Neural cell (in vitro differentiated cells): ENCODE results near the gene HIKESHI. TPM values are rescaled to one million over a fixed set of nuclear protein-coding genes. Genes with fewer than 3 reads are reported as not detected.

Experiments used
- H2AFZ ChIP-seq: fragments of 200-600, 300-800 bp; sonication (generic), shearing (Covaris generic); 2 replicates; pipeline ENCODE4 v1.6.0; 2014; ENCODE audit warnings: low read depth, mild to moderate bottlenecking, antibody characterized with exemption, low read length, moderate library complexity
- H3F3A ChIP-seq: fragments of 200-600 bp; shearing (Covaris generic); 2 replicates; pipeline ENCODE4 v1.6.1; 2016; ENCODE audit warnings: mild to moderate bottlenecking, moderate library complexity, mixed read lengths, antibody characterized with exemption, low read length; ENCODE audit not compliant: insufficient read depth, poor library complexity, severe bottlenecking
- H3K27ac ChIP-seq: fragments of 200-600, 300-800 bp; sonication (generic), shearing (Covaris generic); 2 replicates; pipeline ENCODE4 v1.5.1; 2014; ENCODE audit warnings: mild to moderate bottlenecking, low read length, moderate library complexity
- H3K27me3 ChIP-seq: fragments of 300-800, 200-600 bp; sonication (generic), shearing (Covaris generic); 2 replicates; pipeline ENCODE4 v1.6.0; 2014; ENCODE audit warnings: mild to moderate bottlenecking, low read depth, low read length, moderate library complexity; ENCODE audit not compliant: insufficient read depth
- H3K36me3 ChIP-seq: fragments of 300-800, 200-600 bp; sonication (generic), shearing (Covaris generic); 2 replicates; pipeline ENCODE4 v1.5.1; 2014; ENCODE audit warnings: mild to moderate bottlenecking, antibody characterized with exemption, low read length, moderate library complexity; ENCODE audit not compliant: insufficient read depth
- H3K4me2 ChIP-seq: fragments of 300-800, 200-600 bp; sonication (generic), shearing (Covaris generic); 2 replicates; pipeline ENCODE4 v1.6.0; 2014; ENCODE audit warnings: mild to moderate bottlenecking, low read length
- H3K4me3 ChIP-seq: fragments of 300-800, 200-600 bp; sonication (generic), shearing (Covaris generic); 2 replicates; pipeline ENCODE4 v1.5.1; 2014; ENCODE audit warnings: mild to moderate bottlenecking, low read length, moderate library complexity
- H3K79me2 ChIP-seq: fragments of 200-600 bp; shearing (Covaris generic); replicated peaks from 2 replicates; pipeline ENCODE4 v1.6.0; 2014; ENCODE audit warnings: mild to moderate bottlenecking, low read length, moderate library complexity; ENCODE audit not compliant: insufficient read depth
- H3K9ac ChIP-seq: fragments of 300-800, 200-600 bp; sonication (generic), shearing (Covaris generic); 2 replicates; pipeline ENCODE4 v1.6.1; 2016; ENCODE audit warnings: mild to moderate bottlenecking, low read length, mixed read lengths
- H3K9me2 ChIP-seq: fragments of 200-600 bp; shearing (Covaris generic); 2 replicates; pipeline ENCODE4 v1.6.1; 2016; ENCODE audit warnings: mild to moderate bottlenecking, low read length, mixed read lengths; ENCODE audit not compliant: insufficient read depth
- H3K9me3 ChIP-seq: fragments of 200-600, 300-800 bp; sonication (generic), shearing (Covaris generic); 2 replicates; pipeline ENCODE4 v1.6.1; 2016; ENCODE audit warnings: mild to moderate bottlenecking, mixed run types, low read length, moderate library complexity, mixed read lengths
- H4K20me1 ChIP-seq: fragments of 200-600 bp; shearing (Covaris generic); 2 replicates; pipeline ENCODE4 v1.6.1; 2016; ENCODE audit warnings: mild to moderate bottlenecking, mixed run types; ENCODE audit not compliant: insufficient read depth
- EP300 ChIP-seq: fragments of 450-650 bp; conservative IDR thresholded peaks from 2 replicates; pipeline ENCODE4 v1.6.1; 2014; ENCODE audit warnings: antibody characterized with exemption, mild to moderate bottlenecking, moderate library complexity; ENCODE audit not compliant: poor library complexity, severe bottlenecking
- EZH2 ChIP-seq: fragments of 200-600, 300-800 bp; shearing (Covaris generic), sonication (generic); IDR thresholded peaks from 2 replicates; pipeline ENCODE4 v1.6.1; 2014; ENCODE audit warnings: antibody characterized with exemption, low read length, borderline replicate concordance, mild to moderate bottlenecking; ENCODE audit not compliant: insufficient read depth, poor library complexity, severe bottlenecking
- MXI1 ChIP-seq: fragments of 450-650 bp; conservative IDR thresholded peaks from 2 replicates; pipeline ENCODE4 v1.6.1; 2014; ENCODE audit warnings: antibody characterized with exemption, mild to moderate bottlenecking; ENCODE audit not compliant: poor library complexity, severe bottlenecking
- POLR2AphosphoS5 ChIP-seq: IDR thresholded peaks from 2 replicates; pipeline ENCODE4 v1.6.1; 2012
- RAD21 ChIP-seq: fragments of 450-650 bp; conservative IDR thresholded peaks from 2 replicates; pipeline ENCODE4 v1.6.1; 2014; ENCODE audit warnings: antibody characterized with exemption, mild to moderate bottlenecking, moderate library complexity
- SMC3 ChIP-seq: fragments of 450-650 bp; conservative IDR thresholded peaks from 2 replicates; pipeline ENCODE4 v1.6.1; 2014; ENCODE audit warnings: antibody characterized with exemption, mild to moderate bottlenecking, moderate library complexity; ENCODE audit not compliant: poor library complexity
- TAF1 ChIP-seq: IDR thresholded peaks from 2 replicates; pipeline ENCODE4 v1.6.1; 2012; ENCODE audit warnings: low read depth
- polyA plus RNA-seq: library from polyadenylated mRNA; depleted of rRNA; stranded (reverse); fragments of >200 nt; gene quantifications from 2 replicates; pipeline ENCODE4 v1.2.3, GENCODE V29; 2014
- TF ChIP-seq, protein P1 (sequence below): fragments of 450-650 bp; IDR thresholded peaks from 2 replicates; pipeline ENCODE4 v1.5.1; 2014; ENCODE audit warnings: antibody characterized with exemption, mild to moderate bottlenecking, moderate library complexity; ENCODE audit not compliant: poor library complexity, severe bottlenecking
- TF ChIP-seq, protein P2 (sequence below): IDR thresholded peaks from 2 replicates; pipeline ENCODE4 v1.6.1; 2012; ENCODE audit warnings: borderline replicate concordance

HIKESHI gene
- polyA plus RNA-seq, 1 donor from 2014 or later, result 180 TPM

DNA sequence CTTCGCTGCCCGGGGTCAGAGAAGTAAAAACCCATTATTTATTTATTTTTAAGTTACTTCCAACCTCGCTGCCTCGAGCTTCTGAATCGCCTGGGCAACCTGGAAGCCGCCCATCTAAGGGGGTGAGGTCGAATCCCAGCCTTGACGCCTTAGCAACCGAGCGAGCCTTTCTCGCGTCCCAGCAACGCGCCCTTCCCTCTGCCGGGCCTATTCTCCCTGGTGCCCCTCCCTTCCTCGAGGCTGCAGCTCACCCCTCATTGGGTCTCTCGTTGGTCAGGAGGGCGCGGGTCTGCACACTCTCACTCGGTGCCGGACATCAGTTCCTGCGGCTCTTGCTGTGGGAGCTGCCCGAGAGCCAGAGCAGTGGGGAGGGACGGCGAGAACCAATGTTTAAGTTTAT lies 72.5 kb downstream of the HIKESHI start, which contains the start of gene CCDC81:
Gene CCDC81 (plus strand): TSS at position 302 of the 400 bp plus-strand sequence. CDS start 277 bp downstream, outside the sequence.
- no peaks in the 10 kb centered on the region for H3F3A ChIP-seq
- H3K9me2 ChIP-seq, result no peaks in the 10 kb centered on the region
- H3K4me2 ChIP-seq, result no peak within 1 kb of the TSS
- no peak within 1 kb of the TSS for H3K9ac ChIP-seq
- no peaks in the 10 kb centered on the region for H4K20me1 ChIP-seq
- no peak within 1 kb of the TSS for H3K27ac ChIP-seq
- TF ChIP-seq TAF1 (no peak), SMC3 (no peak), RAD21 (no peak), EZH2 (no peak), POLR2AphosphoS5 (no peak), MXI1 (no peak), EP300 (no peak)
- TF ChIP-seq, protein P1, sequence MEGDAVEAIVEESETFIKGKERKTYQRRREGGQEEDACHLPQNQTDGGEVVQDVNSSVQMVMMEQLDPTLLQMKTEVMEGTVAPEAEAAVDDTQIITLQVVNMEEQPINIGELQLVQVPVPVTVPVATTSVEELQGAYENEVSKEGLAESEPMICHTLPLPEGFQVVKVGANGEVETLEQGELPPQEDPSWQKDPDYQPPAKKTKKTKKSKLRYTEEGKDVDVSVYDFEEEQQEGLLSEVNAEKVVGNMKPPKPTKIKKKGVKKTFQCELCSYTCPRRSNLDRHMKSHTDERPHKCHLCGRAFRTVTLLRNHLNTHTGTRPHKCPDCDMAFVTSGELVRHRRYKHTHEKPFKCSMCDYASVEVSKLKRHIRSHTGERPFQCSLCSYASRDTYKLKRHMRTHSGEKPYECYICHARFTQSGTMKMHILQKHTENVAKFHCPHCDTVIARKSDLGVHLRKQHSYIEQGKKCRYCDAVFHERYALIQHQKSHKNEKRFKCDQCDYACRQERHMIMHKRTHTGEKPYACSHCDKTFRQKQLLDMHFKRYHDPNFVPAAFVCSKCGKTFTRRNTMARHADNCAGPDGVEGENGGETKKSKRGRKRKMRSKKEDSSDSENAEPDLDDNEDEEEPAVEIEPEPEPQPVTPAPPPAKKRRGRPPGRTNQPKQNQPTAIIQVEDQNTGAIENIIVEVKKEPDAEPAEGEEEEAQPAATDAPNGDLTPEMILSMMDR, result no peak
- TF ChIP-seq, protein P2, sequence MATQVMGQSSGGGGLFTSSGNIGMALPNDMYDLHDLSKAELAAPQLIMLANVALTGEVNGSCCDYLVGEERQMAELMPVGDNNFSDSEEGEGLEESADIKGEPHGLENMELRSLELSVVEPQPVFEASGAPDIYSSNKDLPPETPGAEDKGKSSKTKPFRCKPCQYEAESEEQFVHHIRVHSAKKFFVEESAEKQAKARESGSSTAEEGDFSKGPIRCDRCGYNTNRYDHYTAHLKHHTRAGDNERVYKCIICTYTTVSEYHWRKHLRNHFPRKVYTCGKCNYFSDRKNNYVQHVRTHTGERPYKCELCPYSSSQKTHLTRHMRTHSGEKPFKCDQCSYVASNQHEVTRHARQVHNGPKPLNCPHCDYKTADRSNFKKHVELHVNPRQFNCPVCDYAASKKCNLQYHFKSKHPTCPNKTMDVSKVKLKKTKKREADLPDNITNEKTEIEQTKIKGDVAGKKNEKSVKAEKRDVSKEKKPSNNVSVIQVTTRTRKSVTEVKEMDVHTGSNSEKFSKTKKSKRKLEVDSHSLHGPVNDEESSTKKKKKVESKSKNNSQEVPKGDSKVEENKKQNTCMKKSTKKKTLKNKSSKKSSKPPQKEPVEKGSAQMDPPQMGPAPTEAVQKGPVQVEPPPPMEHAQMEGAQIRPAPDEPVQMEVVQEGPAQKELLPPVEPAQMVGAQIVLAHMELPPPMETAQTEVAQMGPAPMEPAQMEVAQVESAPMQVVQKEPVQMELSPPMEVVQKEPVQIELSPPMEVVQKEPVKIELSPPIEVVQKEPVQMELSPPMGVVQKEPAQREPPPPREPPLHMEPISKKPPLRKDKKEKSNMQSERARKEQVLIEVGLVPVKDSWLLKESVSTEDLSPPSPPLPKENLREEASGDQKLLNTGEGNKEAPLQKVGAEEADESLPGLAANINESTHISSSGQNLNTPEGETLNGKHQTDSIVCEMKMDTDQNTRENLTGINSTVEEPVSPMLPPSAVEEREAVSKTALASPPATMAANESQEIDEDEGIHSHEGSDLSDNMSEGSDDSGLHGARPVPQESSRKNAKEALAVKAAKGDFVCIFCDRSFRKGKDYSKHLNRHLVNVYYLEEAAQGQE, result no peak
- no peaks in the 10 kb centered on the region for H3K36me3 ChIP-seq
- H2AFZ ChIP-seq, result no peak within 1 kb of the TSS
- H3K27me3 ChIP-seq, result no peaks in the 10 kb centered on the region
- H3K79me2 ChIP-seq, result no peaks in the 10 kb centered on the region
- H3K9me3 ChIP-seq, result no peaks in the 10 kb centered on the region
- H3K4me3 ChIP-seq, result no peak within 1 kb of the TSS

DNA sequence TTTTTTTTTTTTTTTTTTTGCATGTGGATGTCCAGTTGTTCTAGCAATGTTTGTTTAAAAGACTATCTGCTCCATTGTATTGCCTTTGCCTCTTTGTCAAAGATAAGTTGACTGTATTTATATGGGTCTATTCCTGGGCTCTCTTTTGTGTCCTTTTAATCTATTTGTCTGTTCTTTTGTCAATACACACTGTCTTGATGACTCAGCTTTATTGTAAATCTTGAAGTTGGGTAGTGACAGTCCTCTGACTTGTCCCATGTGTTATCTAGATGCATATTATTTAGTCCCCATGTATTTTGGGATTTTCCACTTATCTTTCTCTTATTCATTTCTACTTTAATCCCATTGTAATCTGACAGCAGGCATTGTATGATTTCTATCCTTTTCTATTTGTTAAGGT lies 75.9 kb downstream of the HIKESHI start:
- no peaks in the 10 kb centered on the region for H3K79me2 ChIP-seq

More for the DNA sequence above, 75.9 kb downstream of the HIKESHI start:
- no peaks in the 10 kb centered on the region for H3K9me3 ChIP-seq
- no peak overlapping the region for H3K9ac ChIP-seq
- no peaks in the 10 kb centered on the region for H3K9me2 ChIP-seq
- TF ChIP-seq MXI1, result no peak
- no peak for TF ChIP-seq SMC3
- TF ChIP-seq POLR2AphosphoS5, result no peak
- TF ChIP-seq, protein P1, result no peak
- TF ChIP-seq EP300, result no peak
- TF ChIP-seq EZH2, result no peak
- TF ChIP-seq RAD21, result no peak
- no peak for TF ChIP-seq TAF1
- TF ChIP-seq, protein P2, result no peak
- no peak overlapping the region for H3K27ac ChIP-seq
- H3K36me3 ChIP-seq, result no peaks in the 10 kb centered on the region
- H3K4me3 ChIP-seq, result no peak overlapping the region
- H4K20me1 ChIP-seq, result no peaks in the 10 kb centered on the region
- no peaks in the 10 kb centered on the region for H3K27me3 ChIP-seq
- no peak overlapping the region for H2AFZ ChIP-seq
- no peaks in the 10 kb centered on the region for H3F3A ChIP-seq
- H3K4me2 ChIP-seq, result no peak overlapping the region
